Measurements from ENCODE around the gene RPS21. TPM values are rescaled to one million over a fixed set of nuclear protein-coding genes. Genes with fewer than 3 reads are reported as not detected.

Gene RPS21
- total and polyA plus RNA-seq, 4 donors: 278 to 1,588 (median 439) TPM

DNA sequence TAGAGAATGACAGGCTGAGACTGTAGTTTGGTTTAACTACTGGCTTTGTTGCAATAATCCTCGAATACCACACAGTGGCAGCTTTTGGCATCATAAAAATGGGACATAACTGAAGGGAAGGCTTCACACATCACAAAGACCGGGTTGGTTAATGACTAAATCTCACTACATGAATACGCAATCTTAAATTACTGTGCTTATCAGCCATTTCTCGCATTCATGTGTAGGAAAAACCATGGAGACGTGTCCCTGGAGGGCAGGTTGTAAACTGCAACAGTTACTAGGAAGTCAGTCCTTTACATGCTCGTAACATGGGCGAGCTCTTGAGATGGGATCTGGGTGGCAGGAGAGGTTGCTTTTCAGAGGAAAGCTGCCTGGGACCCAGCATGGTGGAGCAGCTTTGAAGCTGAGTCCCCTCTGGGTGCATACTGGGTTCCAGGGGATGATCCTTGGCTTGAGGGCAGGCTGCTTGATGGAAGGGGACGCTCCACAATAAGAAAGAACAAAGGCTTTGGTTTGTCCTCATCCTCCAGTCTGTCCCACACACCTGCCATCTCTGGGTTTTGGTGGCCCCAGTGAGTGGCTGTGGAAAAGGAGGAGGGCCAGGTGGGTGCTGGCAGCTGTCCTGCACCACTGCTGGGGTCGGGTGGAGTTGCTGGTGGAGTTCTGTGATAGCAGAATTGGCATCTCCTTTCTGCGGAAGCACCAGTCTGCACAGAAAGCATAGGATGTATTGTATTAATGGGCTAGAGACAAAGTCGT lies 2.1 kb downstream of the RPS21 start:
- H3K4me3 ChIP-seq (ENCODE audit: low read depth in 1 of 3, low read length in 3 of 3): no peak overlapping the region
- H3K9me3 ChIP-seq (ENCODE audit: control insufficient read depth in 4 of 4, low read length in 3 of 4): no peaks in the 10 kb centered on the region
- no peak overlapping the region for H3K27ac ChIP-seq (ENCODE audit: low read depth in 1 of 2, low read length in 2 of 2)
- 87% methylated on average over 11 of the region's 11 CpGs for WGBS
- H3K4me1 ChIP-seq (ENCODE audit: control insufficient read depth in 4 of 4, insufficient read depth in 4 of 4, low read length in 3 of 4): peaks cover 8 to 42% (median 35%) of the 10 kb centered on the region in 4 donors
- H3K9ac ChIP-seq (ENCODE audit: low read depth in 1 of 2, low read length in 2 of 2): no peak overlapping the region
- H3K36me3 ChIP-seq (ENCODE audit: control insufficient read depth in 4 of 4, insufficient read depth in 3 of 4, low read depth in 1 of 4, low read length in 3 of 4): peaks cover 0 to 13% (median 4%) of the 10 kb centered on the region in 4 donors
- TF ChIP-seq RAD21 (IDR thresholded peaks at IDR 0.05): no peak
- no peak for TF ChIP-seq GABPA (IDR thresholded peaks at IDR 0.05 in 1 of 2, conservative IDR thresholded peaks at IDR 0.05 in 1 of 2)
- TF ChIP-seq ZBTB33 (IDR thresholded peaks at IDR 0.05): no peak
- no peak for TF ChIP-seq JUND (IDR thresholded peaks at IDR 0.05)
- DNase-seq (ENCODE audit: low spot score): no peak
- H3K27me3 ChIP-seq (ENCODE audit: control insufficient read depth in 4 of 4, insufficient read depth in 4 of 4, low read length in 3 of 4): no peaks in the 10 kb centered on the region

DNA sequence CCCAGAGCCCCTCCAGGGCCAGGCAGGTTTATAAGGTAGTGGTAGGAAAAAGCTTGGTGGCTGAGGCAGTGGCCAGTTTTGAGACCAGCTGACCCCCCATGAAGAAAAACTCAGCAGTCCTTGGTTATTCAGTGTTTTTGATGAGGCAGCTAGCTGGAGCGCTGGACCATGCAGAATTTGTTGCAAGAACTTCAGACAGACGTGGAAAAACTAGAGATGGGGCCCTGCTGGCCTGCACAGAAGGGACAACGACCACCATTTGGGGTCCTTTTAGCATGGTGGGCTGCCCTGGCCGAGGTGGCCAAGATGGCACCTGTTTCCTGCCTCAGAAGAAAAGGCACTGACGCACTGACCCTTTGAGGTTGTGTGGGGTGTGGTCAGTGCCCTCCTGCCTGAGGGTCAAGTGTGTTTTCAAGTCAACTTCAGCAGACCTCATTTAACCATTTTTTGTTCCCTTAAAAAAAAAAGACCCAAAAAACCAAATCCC lies 2.7 kb downstream of the RPS21 start:
- TF ChIP-seq EGR1 (IDR thresholded peaks at IDR 0.05; ENCODE audit: low read depth in 2 of 2) (no peak), GABPA (IDR thresholded peaks at IDR 0.05 in 1 of 2, conservative IDR thresholded peaks at IDR 0.05 in 1 of 2) (no peak), YY1 (IDR thresholded peaks at IDR 0.05) (no peak), JUND (IDR thresholded peaks at IDR 0.05) (no peak), RXRA (IDR thresholded peaks at IDR 0.05) (no peak), RAD21 (IDR thresholded peaks at IDR 0.05) (no peak), ATF3 (IDR thresholded peaks at IDR 0.05) (no peak), FOXA1 (IDR thresholded peaks at IDR 0.05) (no peak), TAF1 (conservative IDR thresholded peaks at IDR 0.05) (no peak), SP1 (IDR thresholded peaks at IDR 0.05) (no peak), HNF4A (conservative IDR thresholded peaks at IDR 0.05) (no peak), FOXA2 (IDR thresholded peaks at IDR 0.05) (no peak), HNF4G (IDR thresholded peaks at IDR 0.05) (no peak), ZBTB33 (IDR thresholded peaks at IDR 0.05) (no peak), NR2F2 (IDR thresholded peaks at IDR 0.05) (no peak)
- TF ChIP-seq, protein P1, sequence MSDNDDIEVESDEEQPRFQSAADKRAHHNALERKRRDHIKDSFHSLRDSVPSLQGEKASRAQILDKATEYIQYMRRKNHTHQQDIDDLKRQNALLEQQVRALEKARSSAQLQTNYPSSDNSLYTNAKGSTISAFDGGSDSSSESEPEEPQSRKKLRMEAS (IDR thresholded peaks at IDR 0.05): no peak
- TF ChIP-seq, protein P2, sequence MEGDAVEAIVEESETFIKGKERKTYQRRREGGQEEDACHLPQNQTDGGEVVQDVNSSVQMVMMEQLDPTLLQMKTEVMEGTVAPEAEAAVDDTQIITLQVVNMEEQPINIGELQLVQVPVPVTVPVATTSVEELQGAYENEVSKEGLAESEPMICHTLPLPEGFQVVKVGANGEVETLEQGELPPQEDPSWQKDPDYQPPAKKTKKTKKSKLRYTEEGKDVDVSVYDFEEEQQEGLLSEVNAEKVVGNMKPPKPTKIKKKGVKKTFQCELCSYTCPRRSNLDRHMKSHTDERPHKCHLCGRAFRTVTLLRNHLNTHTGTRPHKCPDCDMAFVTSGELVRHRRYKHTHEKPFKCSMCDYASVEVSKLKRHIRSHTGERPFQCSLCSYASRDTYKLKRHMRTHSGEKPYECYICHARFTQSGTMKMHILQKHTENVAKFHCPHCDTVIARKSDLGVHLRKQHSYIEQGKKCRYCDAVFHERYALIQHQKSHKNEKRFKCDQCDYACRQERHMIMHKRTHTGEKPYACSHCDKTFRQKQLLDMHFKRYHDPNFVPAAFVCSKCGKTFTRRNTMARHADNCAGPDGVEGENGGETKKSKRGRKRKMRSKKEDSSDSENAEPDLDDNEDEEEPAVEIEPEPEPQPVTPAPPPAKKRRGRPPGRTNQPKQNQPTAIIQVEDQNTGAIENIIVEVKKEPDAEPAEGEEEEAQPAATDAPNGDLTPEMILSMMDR (IDR thresholded peaks at IDR 0.05; ENCODE audit: low read depth, low read length, missing input control): no peak
- TF ChIP-seq, protein P3, sequence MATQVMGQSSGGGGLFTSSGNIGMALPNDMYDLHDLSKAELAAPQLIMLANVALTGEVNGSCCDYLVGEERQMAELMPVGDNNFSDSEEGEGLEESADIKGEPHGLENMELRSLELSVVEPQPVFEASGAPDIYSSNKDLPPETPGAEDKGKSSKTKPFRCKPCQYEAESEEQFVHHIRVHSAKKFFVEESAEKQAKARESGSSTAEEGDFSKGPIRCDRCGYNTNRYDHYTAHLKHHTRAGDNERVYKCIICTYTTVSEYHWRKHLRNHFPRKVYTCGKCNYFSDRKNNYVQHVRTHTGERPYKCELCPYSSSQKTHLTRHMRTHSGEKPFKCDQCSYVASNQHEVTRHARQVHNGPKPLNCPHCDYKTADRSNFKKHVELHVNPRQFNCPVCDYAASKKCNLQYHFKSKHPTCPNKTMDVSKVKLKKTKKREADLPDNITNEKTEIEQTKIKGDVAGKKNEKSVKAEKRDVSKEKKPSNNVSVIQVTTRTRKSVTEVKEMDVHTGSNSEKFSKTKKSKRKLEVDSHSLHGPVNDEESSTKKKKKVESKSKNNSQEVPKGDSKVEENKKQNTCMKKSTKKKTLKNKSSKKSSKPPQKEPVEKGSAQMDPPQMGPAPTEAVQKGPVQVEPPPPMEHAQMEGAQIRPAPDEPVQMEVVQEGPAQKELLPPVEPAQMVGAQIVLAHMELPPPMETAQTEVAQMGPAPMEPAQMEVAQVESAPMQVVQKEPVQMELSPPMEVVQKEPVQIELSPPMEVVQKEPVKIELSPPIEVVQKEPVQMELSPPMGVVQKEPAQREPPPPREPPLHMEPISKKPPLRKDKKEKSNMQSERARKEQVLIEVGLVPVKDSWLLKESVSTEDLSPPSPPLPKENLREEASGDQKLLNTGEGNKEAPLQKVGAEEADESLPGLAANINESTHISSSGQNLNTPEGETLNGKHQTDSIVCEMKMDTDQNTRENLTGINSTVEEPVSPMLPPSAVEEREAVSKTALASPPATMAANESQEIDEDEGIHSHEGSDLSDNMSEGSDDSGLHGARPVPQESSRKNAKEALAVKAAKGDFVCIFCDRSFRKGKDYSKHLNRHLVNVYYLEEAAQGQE (IDR thresholded peaks at IDR 0.05): no peak
- no peak overlapping the region for H3K27ac ChIP-seq (ENCODE audit: low read depth in 1 of 2, low read length in 2 of 2)
- no peak overlapping the region for H3K9ac ChIP-seq (ENCODE audit: low read depth in 1 of 2, low read length in 2 of 2)
- WGBS: 81% methylated on average over 5 of the region's 5 CpGs
- H3K27me3 ChIP-seq (ENCODE audit: control insufficient read depth in 4 of 4, insufficient read depth in 4 of 4, low read length in 3 of 4): no peaks in the 10 kb centered on the region
- peaks cover 8 to 42% (median 35%) of the 10 kb centered on the region in 4 donors for H3K4me1 ChIP-seq (ENCODE audit: control insufficient read depth in 4 of 4, insufficient read depth in 4 of 4, low read length in 3 of 4)
- DNase-seq (ENCODE audit: low spot score): no peak
- H3K9me3 ChIP-seq (ENCODE audit: control insufficient read depth in 4 of 4, low read length in 3 of 4): no peaks in the 10 kb centered on the region
- no peak overlapping the region for H3K4me3 ChIP-seq (ENCODE audit: low read depth in 1 of 3, low read length in 3 of 3)
- H3K36me3 ChIP-seq (ENCODE audit: control insufficient read depth in 4 of 4, insufficient read depth in 3 of 4, low read depth in 1 of 4, low read length in 3 of 4): peaks cover 0 to 14% (median 4%) of the 10 kb centered on the region in 4 donors

Data from liver (tissue), 9 donors.